SH-SY5Y (cell line): ENCODE results near the gene DCDC2B.

Source experiments
- GATA2 ChIP-seq: IDR thresholded peaks from 2 replicates; pipeline ENCODE4 v1.6.1; 2011; ENCODE audit warnings: mild to moderate bottlenecking, low read depth, low read length
- GATA3 ChIP-seq: IDR thresholded peaks from 2 replicates; pipeline ENCODE4 v1.6.1; 2011; ENCODE audit warnings: low read depth, mild to moderate bottlenecking, low read length, moderate library complexity

Gene DCDC2B

GRCh38 chr1:32205401-32206370, 3.2 kb upstream of the DCDC2B start, which contains the start of gene IQCC:
IQCC (plus strand) TSS chr1:32205671; CDS start chr1:32205682, 11 bp downstream.
- no peak for TF ChIP-seq GATA3
- no peak for TF ChIP-seq GATA2

GRCh38 chr1:32208469-32208868, 420 bp upstream of the DCDC2B start:
- TF ChIP-seq GATA2 (no peak), GATA3 (no peak)

GRCh38 chr1:32215629-32216480, 7.0 kb downstream of the DCDC2B start:
- TF ChIP-seq GATA2, result no peak
- no peak for TF ChIP-seq GATA3

DNA sequence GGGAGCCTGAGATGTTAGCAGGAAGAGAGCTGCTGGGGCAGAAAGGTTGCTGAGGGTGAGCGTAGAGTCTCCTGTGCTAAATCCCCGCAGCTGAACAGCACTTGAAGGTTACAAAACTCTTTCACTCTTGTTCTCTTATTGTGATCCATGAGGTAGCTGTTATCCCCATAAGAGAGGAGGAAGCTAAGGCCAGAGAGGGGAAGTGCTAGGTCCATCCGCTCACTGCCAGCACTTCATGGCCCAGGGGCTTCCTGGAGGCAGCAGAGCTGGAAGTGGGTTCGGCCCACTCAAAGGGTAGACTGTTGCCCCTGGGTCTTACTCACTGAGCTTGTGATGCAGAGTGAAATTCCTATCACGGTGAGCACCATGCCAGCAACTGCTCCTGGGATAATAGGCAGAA, 7.7 kb downstream of the DCDC2B start:
- TF ChIP-seq GATA2, result no peak
- TF ChIP-seq GATA3, result no peak

- no peak for TF ChIP-seq GATA2
- no peak for TF ChIP-seq GATA3
These were observed 10.1 kb downstream of the DCDC2B start for GRCh38 chr1:32219022-32219421.

DNA sequence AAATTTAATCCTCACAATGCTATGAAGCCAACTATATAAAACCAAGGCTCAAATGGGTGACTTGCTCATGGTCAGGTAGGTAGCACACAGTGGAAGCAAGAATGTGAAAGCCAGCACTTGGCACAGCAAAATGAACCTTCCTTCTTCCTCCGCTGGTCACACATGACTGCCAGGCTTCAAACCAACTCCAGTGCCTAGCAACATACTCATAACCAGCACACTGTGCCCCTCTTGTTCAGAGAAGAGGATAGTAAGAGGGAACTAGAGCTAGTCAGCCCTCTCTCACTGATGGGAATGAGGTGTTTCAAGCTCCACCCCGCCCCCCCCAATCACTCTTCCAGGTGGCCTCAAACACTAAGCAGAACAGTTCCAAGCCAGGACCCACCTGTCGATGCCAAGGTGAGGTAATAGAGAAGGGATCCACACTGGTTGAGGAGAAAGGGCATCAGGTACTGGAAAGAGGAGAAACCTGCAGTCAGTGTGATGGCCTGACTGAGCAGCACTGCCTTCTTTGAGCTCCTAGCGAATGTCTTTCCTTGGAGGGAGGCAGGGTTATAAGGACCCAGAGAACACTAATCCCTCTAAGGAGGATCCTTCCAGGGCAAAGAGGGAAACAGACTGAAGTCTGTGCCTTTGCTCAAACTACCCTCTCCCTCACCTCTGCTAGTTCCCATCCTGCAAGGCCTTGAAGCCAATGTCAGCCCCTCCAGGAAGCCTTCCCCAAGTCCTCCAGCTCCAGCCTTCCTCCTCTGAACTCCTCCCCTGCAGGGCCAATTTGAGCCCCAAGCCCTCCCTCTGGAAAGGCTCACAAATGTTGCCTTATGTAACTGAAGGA, 12.1 kb downstream of the DCDC2B start:
- TF ChIP-seq GATA2 (no peak), GATA3 (no peak)

GRCh38 chr1:32221581-32221979, 12.7 kb downstream of the DCDC2B start:
- TF ChIP-seq GATA2 (no peak), GATA3 (no peak)

- TF ChIP-seq GATA2 (no peak), GATA3 (no peak)
These were observed 13.3 kb downstream of the DCDC2B start, which contains the start of the genes EIF3I and TMEM234 for GRCh38 chr1:32221980-32222755. EIF3I (plus strand) TSS chr1:32222407; CDS start chr1:32222442, 35 bp downstream. TMEM234 (minus strand) TSS chr1:32222353; CDS start chr1:32222322, 31 bp downstream.

- TF ChIP-seq GATA3 (no peak), GATA2 (no peak)
These were observed 14.8 kb downstream of the DCDC2B start for GRCh38 chr1:32223683-32224082.

GRCh38 chr1:32224285-32224684, 15.4 kb downstream of the DCDC2B start:
- TF ChIP-seq GATA3, result no peak
- TF ChIP-seq GATA2, result no peak

- TF ChIP-seq GATA3 (no peak), GATA2 (no peak)
These were observed 19.9 kb downstream of the DCDC2B start for GRCh38 chr1:32228771-32229170.

GRCh38 chr1:32231843-32232432, 23.0 kb downstream of the DCDC2B start:
- no peak for TF ChIP-seq GATA2
- TF ChIP-seq GATA3, result no peak
